ENCODE data around the gene GRB10. TPM values are rescaled to one million over a fixed set of nuclear protein-coding genes. Genes with fewer than 3 reads are reported as not detected.
A peak's percentile ranks its signal among the peaks of the same experiment; 100 is the strongest.

The GRB10 gene
- total and polyA plus RNA-seq, 11 donors, result 14.7 to 38.2 (median 28.0) TPM

DNA sequence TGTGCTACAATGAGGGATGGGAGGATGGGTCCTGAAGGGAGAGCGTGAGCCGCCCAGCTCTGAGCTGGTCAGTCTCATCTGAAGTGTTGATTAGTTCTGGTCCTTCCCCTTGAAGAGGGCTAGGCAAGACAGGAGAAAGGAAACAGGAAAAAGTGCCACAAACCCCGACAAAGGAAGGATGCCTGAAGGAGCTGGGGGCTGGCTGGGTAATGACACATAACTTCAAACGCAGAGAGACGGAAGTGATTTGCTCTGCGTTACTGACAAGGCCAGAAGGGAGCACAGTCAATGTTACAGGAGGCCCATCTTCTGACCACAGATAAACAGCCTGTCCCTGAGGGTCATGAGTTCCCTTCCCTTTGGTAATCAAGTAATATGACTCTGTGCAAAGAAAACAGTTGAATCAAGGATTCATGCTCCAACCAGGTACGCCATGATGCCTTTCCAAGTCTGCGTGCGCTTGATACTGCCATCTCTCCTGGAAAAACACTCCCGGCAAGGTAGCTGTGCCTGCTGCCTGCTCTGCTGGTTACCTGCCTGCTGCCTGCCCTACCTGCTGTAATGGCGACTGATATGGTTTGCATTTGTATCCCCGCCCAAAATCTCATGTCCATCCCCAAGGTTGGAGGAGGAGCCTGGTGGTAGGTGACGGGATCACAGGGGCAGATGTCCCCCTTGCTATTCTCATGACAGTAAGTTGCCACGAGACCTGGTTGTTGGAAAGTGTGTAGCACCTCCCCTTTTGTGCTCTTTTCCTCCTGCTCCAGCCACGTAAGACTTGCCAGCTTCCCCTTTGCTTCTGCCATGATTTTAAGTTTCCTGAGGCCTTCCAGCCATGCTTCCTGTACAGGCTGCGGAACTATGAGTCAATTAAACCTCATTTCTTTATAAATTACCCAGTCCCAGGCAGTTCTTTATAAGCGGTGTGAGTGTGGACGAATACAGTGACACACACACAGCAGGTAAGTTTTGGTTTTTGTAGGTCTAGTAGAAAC is 57.9 kb downstream of the GRB10 start:
- H3K27ac ChIP-seq, result peak overlapping the region in 1 of 12 donors; percentile 33
- intact Hi-C loops (cut with DNase I), result no loop called here

GRCh38 chr7:50723888-50724287 is 58.8 kb downstream of the GRB10 start:
- WGBS, 4 donors, result 94 to 99% (median 96%) methylated on average over 8 to 9 of the region's 9 CpGs
- Histone ChIP-seq H3K36me3 (peaks cover 0 to 5% (median 0%) of the 10 kb centered on the region in 9 donors), H3K27me3 (no peaks in the 10 kb centered on the region), H3K27ac (peak overlapping the region in 1 of 12 donors; percentile 32), H3K4me1 (peaks cover 0 to 90% (median 58%) of the 10 kb centered on the region in 12 donors), H3K4me3 (no peak overlapping the region), H3K9me3 (no peaks in the 10 kb centered on the region)
- intact Hi-C loops (cut with DNase I), result no loop called here
- DNase-seq (no peak), ATAC-seq (no peak)
- no peak for TF ChIP-seq CTCF (IDR thresholded peaks at IDR 0.05)
- TF ChIP-seq POLR2A (IDR thresholded peaks at IDR 0.05), result no peak

More for the DNA sequence above, 57.9 kb downstream of the GRB10 start:
- Histone ChIP-seq H3K9me3 (no peaks in the 10 kb centered on the region), H3K36me3 (peaks cover 0 to 5% (median 0%) of the 10 kb centered on the region in 9 donors), H3K4me1 (peaks cover 0 to 90% (median 64%) of the 10 kb centered on the region in 12 donors), H3K27me3 (no peaks in the 10 kb centered on the region), H3K4me3 (no peak overlapping the region)
- TF ChIP-seq CTCF (IDR thresholded peaks at IDR 0.05), result no peak
- no peak for TF ChIP-seq POLR2A (IDR thresholded peaks at IDR 0.05)
- WGBS, 4 donors, result 78 to 85% (median 82%) methylated on average over 17 to 18 of the region's 18 CpGs
- no peak for DNase-seq
- no peak for ATAC-seq

DNA sequence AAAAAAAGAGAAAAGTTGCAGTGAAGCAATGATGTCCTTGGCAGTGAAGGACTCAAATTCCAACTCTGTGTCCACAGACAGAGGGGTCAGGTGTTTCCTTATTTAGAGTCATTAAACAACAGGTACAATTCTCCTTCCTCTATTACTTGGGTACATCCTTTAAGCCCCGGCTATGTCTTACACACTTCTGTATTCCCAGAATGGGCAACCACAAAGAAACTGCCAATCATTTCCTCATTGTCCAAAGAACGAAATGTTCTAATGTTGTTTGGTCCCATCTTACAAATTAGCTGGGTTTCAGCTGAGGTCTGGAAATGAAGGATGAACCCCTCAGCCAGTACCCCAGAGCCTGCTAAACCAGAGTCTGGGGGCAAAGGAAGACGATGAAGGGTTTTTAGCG is 59.5 kb downstream of the GRB10 start:
- Histone ChIP-seq H3K27ac (no peak overlapping the region), H3K27me3 (no peaks in the 10 kb centered on the region)

More for the DNA sequence above, 59.5 kb downstream of the GRB10 start:
- no peak for DNase-seq
- Histone ChIP-seq H3K4me3 (no peak overlapping the region), H3K9me3 (no peaks in the 10 kb centered on the region), H3K36me3 (peaks cover 0 to 5% (median 0%) of the 10 kb centered on the region in 9 donors), H3K4me1 (peaks cover 0 to 90% (median 57%) of the 10 kb centered on the region in 12 donors)
- 89 to 92% (median 90%) methylated on average over 4 of the region's 4 CpGs for WGBS, 4 donors
- ATAC-seq, result no peak
- intact Hi-C loops (cut with DNase I), result no loop called here
- TF ChIP-seq POLR2A (IDR thresholded peaks at IDR 0.05), result no peak
- no peak for TF ChIP-seq CTCF (IDR thresholded peaks at IDR 0.05)
